Activated gamma-delta T cell treated with anti-CD3 and anti-CD28 coated beads, Interleukin-2, amount 50 U/mL, for 16 hours (primary cell): Measurements from ENCODE around the gene SERP1.
"Not testable (repeated sequence)": the region's sequence is repeated elsewhere in the genome, so short reads cannot be mapped to it uniquely, and the experiment has no call there.

Experiments
- DNase-seq: peaks from one replicate; pipeline ENCODE4 v3.0.0-alpha.2; 2020; ENCODE audit warnings: low read depth

SERP1 gene

GRCh38 chr3:150538324-150539208 is 7.7 kb downstream of the SERP1 start:
- DNase-seq = no peak

GRCh38 chr3:150535204-150535603 is 11.1 kb downstream of the SERP1 start:
- no peak for DNase-seq

GRCh38 chr3:150531775-150532174 is 14.5 kb downstream of the SERP1 start:
- DNase-seq = no peak

GRCh38 chr3:150528354-150528797 is 17.9 kb downstream of the SERP1 start:
- no peak for DNase-seq

- no peak for DNase-seq
These were observed 18.6 kb downstream of the SERP1 start for GRCh38 chr3:150527464-150528255.

- no peak for DNase-seq
These were observed 22.8 kb downstream of the SERP1 start for GRCh38 chr3:150523538-150523937.

GRCh38 chr3:150521463-150521862 is 24.8 kb downstream of the SERP1 start:
- no peak for DNase-seq

- DNase-seq = no peak
These were observed 25.9 kb downstream of the SERP1 start for GRCh38 chr3:150520408-150520807.

- no peak for DNase-seq
These were observed 27.3 kb downstream of the SERP1 start for GRCh38 chr3:150519026-150519425.

GRCh38 chr3:150515210-150515609 is 31.1 kb downstream of the SERP1 start:
- DNase-seq = no peak

- no peak for DNase-seq
These were observed 35.0 kb downstream of the SERP1 start for GRCh38 chr3:150511122-150511821.

GRCh38 chr3:150509780-150510179 is 36.5 kb downstream of the SERP1 start:
- DNase-seq = no peak

- no peak for DNase-seq
These were observed 37.9 kb downstream of the SERP1 start for GRCh38 chr3:150508401-150508800.

GRCh38 chr3:150504483-150504882 is 41.8 kb downstream of the SERP1 start:
- DNase-seq = no peak

- DNase-seq = no peak
These were observed 42.7 kb downstream of the SERP1 start for GRCh38 chr3:150503402-150504099.

GRCh38 chr3:150500960-150501359 is 45.3 kb downstream of the SERP1 start:
- DNase-seq = not testable (repeated sequence)

GRCh38 chr3:150497956-150498355 is 48.3 kb downstream of the SERP1 start:
- no peak for DNase-seq

- no peak for DNase-seq
These were observed 50.6 kb downstream of the SERP1 start for GRCh38 chr3:150495563-150496168.

- DNase-seq = no peak
These were observed 51.1 kb downstream of the SERP1 start for GRCh38 chr3:150495149-150495548.

- DNase-seq = no peak
These were observed 51.8 kb downstream of the SERP1 start for GRCh38 chr3:150494411-150494977.
